ENCODE results near the gene MMP8.

MMP8 gene

GRCh38 chr11:102719620-102720277, 5.0 kb downstream of the MMP8 start:
- no peak for DNase-seq

DNA sequence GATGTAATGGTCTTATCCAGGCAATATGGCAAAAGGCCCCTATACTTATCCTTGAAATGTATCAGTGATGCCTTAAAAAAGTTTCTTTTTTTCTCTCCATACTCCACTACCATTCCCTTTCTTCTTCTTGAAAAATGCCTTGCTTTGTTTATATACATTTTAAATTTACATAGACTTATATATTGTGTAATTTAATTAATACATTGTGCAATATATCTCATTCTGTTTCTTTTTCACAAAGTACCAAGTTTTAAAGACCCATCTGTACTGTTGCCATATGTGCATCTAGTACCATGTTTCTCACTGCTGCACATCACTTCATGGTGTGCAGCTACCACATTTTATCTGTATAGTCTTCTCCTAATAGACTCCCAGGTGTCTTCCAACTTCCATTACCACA, 7.5 kb downstream of the MMP8 start:
- DNase-seq = no peak

DNA sequence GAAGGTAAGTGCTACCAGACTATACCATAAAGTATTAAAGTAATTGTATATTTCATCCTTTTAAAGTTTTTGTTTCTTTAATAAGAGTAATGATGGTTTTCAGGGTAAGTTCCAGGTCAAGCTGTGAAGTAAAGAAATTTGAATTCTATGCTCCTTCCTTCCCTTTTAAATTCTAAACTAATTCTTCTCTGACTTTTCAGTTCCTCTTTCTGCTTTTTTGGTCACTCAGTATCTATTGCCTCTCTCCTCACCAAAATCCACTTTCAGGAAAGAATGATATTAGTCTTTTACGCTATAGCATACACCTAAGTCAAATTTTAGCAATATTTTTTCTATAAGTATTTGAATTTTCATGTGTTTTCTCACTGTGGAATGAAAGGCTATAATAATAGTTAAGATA, 8.2 kb downstream of the MMP8 start:
- no peak for DNase-seq

DNA sequence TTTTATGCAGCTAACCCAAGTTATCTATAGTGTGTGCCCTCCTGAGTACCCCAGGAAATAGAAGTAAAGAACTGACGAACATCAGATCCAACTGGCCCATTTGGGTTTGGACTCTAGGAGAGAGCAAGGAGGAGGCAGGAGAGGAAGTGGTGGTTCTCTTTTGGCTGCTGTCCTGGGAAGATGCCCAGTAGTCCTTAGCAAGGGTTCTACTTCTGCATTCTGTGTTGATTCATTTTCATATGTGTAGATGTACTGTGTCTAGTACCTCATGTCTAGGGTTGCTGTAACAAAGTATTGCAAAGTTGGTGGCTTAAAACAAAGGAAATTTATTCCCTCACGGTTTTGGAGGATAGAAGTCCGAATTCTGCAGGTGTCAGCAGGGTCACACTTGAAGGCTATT, 12.6 kb downstream of the MMP8 start:
- DNase-seq = no peak

- no peak for DNase-seq
Observed at GRCh38 chr11:102709201-102709945, 15.4 kb downstream of the MMP8 start.

GRCh38 chr11:102708654-102709053, 16.1 kb downstream of the MMP8 start:
- DNase-seq = no peak

- no peak for DNase-seq
Observed at GRCh38 chr11:102705626-102706025, 19.1 kb downstream of the MMP8 start, which contains the start of gene MMP27. TSS of gene MMP27 (minus strand) at chr11:102705769. CDS start at chr11:102705714, 55 bp downstream.

DNA sequence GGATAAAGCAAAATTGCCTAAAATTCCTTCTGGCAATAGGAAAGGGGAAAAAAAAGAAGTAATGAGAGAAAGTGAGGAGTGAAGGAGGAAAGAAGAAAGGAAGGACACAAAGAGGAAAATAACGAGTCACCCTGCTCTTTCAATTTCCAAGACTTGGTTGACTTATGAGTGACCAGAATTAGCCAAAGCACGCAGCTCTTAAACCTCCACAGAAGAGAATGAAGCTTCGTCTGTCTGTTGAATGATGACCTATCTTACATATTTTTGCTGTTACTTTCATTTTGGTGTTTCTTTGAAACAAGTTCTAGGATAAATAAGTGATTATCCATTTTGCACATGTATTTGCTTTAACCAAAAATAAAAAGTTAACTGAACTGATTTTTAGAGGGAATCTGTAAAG, 19.9 kb downstream of the MMP8 start:
- no peak for DNase-seq

GRCh38 chr11:102703826-102704493, 20.8 kb downstream of the MMP8 start:
- DNase-seq = no peak

DNA sequence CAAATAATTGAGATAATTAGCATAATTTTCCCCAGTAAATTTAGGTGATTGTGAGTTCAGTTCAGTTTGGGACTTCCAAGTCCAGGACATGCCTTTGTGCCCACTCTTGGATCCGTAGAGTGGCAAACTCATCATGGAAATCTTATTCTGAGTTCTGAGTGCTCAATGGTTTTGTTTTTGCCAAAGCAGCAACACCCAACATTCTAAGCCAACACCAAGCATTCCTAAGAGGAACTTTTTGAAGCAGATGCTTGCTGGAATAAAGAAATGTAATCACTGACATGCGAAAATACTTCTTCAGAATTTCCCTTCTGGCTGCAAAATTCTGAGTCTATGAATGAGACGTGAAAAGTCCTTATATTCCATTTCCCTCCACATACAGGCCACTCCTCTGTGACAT, 29.6 kb downstream of the MMP8 start:
- no peak for DNase-seq

GRCh38 chr11:102685754-102686153, 39.0 kb downstream of the MMP8 start:
- DNase-seq = no peak

GRCh38 chr11:102685338-102685737, 39.4 kb downstream of the MMP8 start:
- no peak for DNase-seq

- no peak for DNase-seq
Observed at GRCh38 chr11:102683277-102683676, 41.5 kb downstream of the MMP8 start.

DNA sequence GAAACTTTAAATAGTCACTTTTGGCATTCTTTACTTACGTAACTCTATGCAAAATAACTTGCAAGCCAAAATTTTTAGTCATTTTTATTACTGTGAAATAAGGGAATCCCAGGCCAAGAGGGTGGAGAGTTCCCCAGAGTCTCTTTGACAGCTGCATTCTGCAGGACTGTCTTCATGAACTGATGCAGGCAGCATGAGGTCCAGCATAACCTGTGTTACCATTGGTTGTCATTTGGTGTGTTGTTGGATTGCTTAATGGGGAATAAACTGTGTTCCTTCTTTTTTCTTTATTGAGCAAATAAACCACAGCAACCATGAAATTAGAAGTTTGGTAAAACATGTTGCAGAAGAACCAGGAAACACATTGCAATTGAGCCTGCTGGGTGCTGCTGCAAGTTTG, 43.8 kb downstream of the MMP8 start:
- no peak for DNase-seq

DNA sequence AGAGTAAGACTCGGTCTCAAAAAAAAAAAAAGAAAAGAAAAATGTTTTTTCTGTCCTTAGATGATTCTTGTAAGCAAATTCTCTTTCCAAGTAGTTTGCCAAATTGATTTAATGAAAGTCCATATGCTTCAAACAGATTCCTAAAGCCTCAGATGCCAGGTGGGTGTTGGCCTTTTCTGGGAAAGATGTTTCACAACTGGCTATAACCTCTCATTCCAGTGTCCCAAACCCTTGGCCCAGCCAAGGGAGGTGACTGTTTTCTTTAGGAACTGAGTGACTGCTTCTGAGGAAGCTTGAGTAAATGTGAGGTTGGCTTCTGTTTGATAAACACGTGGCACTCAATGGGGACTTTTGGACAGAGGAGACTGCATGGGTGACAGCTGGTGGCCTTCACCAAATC, 46.7 kb downstream of the MMP8 start:
- no peak for DNase-seq

GRCh38 chr11:102676084-102676483, 48.7 kb downstream of the MMP8 start:
- DNase-seq = no peak

DNA sequence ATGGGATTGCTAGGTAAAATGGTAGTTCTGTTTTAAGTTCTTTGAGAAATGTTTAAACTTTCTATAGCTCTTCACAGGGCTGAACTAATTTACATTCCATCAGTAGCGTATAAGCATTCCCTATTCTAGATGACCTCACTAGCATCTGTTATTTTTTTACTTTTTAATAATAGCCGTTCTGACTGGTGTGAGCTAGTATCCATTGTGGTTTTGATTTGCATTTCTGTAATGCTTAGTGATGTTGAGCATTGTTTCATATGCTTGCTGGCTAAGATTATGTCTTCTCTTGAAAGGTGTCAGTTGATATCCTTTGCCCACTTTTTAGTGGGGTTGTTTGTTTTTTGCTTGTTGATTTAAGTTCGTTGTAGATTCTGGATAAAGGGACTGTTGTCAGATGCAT, 55.1 kb downstream of the MMP8 start:
- DNase-seq = no peak

GRCh38 chr11:102666331-102666957, 58.3 kb downstream of the MMP8 start:
- DNase-seq = no peak

DNA sequence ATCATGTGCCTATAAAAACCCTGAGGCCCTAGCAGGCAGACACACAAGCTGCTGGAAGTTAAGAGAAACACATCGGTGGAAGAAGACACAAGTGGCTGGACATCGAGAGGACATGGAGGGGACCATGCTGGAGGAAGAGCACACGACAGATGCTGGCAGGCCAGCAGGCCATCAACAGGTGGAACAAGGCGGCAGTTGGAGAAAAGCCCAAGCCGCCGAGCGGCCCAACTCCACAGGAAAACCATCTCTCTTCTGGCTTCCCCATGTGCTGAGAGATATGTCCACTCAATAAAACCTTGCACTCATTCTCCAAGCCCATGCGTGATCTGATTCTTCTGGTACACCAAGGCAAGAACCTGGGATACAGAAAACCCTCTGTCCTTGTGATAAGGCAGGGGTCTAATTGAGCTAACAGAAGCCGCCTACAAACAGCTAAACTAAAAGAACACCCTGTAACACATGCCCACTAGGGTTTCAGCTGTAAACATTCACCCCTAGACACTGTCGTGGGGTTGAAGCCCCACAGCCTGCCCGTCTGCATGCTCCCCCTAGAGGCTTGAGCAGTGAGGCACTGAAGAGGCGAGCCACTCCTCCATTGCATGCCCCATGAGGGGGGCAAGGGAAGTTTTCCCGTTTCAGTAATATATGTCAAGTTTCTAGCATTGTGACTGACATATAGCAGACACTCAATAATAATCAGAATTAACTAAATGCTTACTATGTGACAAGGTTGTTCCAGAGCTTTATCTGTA, 60.6 kb downstream of the MMP8 start:
- DNase-seq = no peak

GRCh38 chr11:102662607-102663006, 62.1 kb downstream of the MMP8 start:
- DNase-seq = no peak
